Thymus (tissue), 11 donors: ENCODE results near the gene TARBP1. TPM values are rescaled to one million over a fixed set of nuclear protein-coding genes. Genes with fewer than 3 reads are reported as not detected.
"Not testable (repeated sequence)": the region's sequence is repeated elsewhere in the genome, so short reads cannot be mapped to it uniquely, and the experiment has no call there.

ENCODE experiments used
- DNase-seq, 9 donors: peaks; one replicate each; pipeline ENCODE4 v3.0.0-alpha.2; 2013; ENCODE audit warnings: low spot score in 9 of 9, low read depth in 6 of 9, missing footprints in 1 of 9
- H3K27ac ChIP-seq, 2 donors: one replicate each; pipeline ENCODE4 v1.5.1; 2013; ENCODE audit warnings: control low read depth in 1 of 2, low read depth in 1 of 2, low read length in 1 of 2, mild to moderate bottlenecking in 1 of 2, moderate library complexity in 1 of 2
- H3K27me3 ChIP-seq, 2 donors: one replicate each; pipeline ENCODE4 v1.5.1; 2013; ENCODE audit warnings: low read length in 1 of 2; ENCODE audit not compliant: control insufficient read depth in 2 of 2, insufficient read depth in 1 of 2
- H3K36me3 ChIP-seq, 2 donors: one replicate each; pipeline ENCODE4 v1.5.1; 2013; ENCODE audit warnings: low read length in 1 of 2, mild to moderate bottlenecking in 1 of 2, moderate library complexity in 1 of 2; ENCODE audit not compliant: control insufficient read depth in 2 of 2, insufficient read depth in 2 of 2
- H3K4me1 ChIP-seq, 2 donors: one replicate each; pipeline ENCODE4 v1.5.1; 2013; ENCODE audit warnings: low read length in 2 of 2; ENCODE audit not compliant: control insufficient read depth in 2 of 2, insufficient read depth in 2 of 2
- H3K4me3 ChIP-seq, 2 donors: one replicate each; pipeline ENCODE4 v1.5.1; 2013; ENCODE audit warnings: low read length in 2 of 2, control low read depth in 1 of 2, mild to moderate bottlenecking in 1 of 2
- H3K9me3 ChIP-seq, 2 donors: one replicate each; pipeline ENCODE4 v1.5.1; 2013; ENCODE audit warnings: low read length in 1 of 2, mild to moderate bottlenecking in 1 of 2; ENCODE audit not compliant: control insufficient read depth in 2 of 2, insufficient read depth in 1 of 2
- WGBS: extraction: QIAGEN DNeasy Blood & Tissue Kit; methylation state at CpG from one replicate; pipeline ENCODE4 v1.1.7; 2013; 5-methylcytosine and 5-hydroxymethylcytosine counted together
- polyA plus RNA-seq: library from polyadenylated mRNA; stranded (reverse); fragments of 200-250 nt; gene quantifications from one replicate; pipeline ENCODE4 v1.2.3, GENCODE V29; 2013
- total RNA-seq: library from RNA; stranded (reverse); fragments of 120-200 nt; gene quantifications from one replicate; pipeline ENCODE4 v1.2.4, GENCODE V29; 2013
- donor health status: healthy.

TARBP1 gene
- total and polyA plus RNA-seq, 2 donors = 29.0 to 66.3 TPM

- no peak for DNase-seq
- H3K9me3 ChIP-seq = no peaks in the 10 kb centered on the region
- peaks cover 16 to 28% of the 10 kb centered on the region in 2 donors for H3K4me1 ChIP-seq
- H3K36me3 ChIP-seq = no peaks in the 10 kb centered on the region
- no peak overlapping the region for H3K27ac ChIP-seq
- no peak overlapping the region for H3K4me3 ChIP-seq
- no peaks in the 10 kb centered on the region for H3K27me3 ChIP-seq
- 95% methylated on average over 10 of the region's 10 CpGs for WGBS
Observed at GRCh38 chr1:234519506-234519905, 40.5 kb upstream of the TARBP1 start.

DNA sequence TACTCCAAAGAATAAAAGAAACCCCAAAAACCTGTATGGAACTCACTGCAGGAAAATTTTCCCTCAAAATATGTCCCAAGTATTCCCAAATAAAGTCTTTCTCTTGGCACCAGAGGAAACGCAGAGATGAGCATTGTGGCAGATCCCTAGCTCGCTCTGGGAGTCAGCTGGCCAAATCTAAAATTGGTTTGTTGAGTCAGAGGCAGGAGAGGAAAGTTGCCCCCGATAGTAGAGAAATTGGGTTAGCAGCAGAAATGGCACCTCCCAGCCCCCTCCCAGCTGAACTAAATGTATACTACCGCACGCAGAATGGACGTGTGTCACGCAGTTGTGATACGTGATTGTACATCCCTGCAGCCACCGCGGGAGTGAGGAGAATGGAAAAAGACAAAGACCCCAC lies 39.9 kb upstream of the TARBP1 start:
- Histone ChIP-seq H3K9me3 (no peaks in the 10 kb centered on the region), H3K4me1 (peaks cover 16 to 28% of the 10 kb centered on the region in 2 donors), H3K27me3 (no peaks in the 10 kb centered on the region), H3K27ac (no peak overlapping the region), H3K4me3 (no peak overlapping the region), H3K36me3 (no peaks in the 10 kb centered on the region)
- no peak for DNase-seq
- over 99% methylated on average over 10 of the region's 10 CpGs for WGBS

- H3K4me3 ChIP-seq, H3K36me3 ChIP-seq, H3K9me3 ChIP-seq, H3K27me3 ChIP-seq, H3K27ac ChIP-seq, DNase-seq: not testable (repeated sequence)
- WGBS = 80% methylated on average over 10 of the region's 10 CpGs
- H3K4me1 ChIP-seq = peaks cover 10 to 23% of the 10 kb centered on the region in 2 donors
Observed at GRCh38 chr1:234518086-234518485, 39.1 kb upstream of the TARBP1 start.

DNA sequence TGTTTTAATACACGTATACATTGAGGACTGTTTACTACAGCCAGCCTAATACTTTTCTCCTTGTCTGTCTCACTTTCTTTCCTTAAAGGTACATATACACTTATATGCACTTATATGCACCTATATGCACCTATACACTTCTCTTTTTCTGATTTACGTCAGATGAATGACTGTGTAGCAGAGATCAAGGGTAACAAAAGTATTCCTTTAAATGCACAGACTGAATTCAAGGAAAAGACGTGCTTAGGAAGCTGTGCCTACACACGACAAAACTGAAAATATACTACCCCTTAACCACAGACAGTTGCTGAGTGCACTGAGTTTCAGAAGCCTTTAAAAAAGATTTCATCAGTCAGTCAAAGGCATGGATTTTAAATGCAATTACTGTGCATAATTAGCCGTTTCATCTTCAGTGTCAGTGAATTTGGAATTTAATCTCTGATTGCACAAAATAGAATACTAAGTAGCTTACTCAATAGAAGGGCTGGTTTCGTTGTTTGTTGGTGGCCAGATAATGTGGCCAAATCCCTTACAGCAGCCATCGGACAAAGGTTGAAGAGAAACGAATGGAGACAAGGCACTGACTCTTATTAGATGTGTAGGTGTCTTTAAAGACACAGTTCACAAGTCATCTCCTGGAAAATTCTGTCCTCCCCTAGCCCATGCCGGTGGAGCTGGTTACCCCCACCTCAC lies 38.3 kb upstream of the TARBP1 start:
- no peaks in the 10 kb centered on the region for H3K9me3 ChIP-seq
- peaks cover 2 to 15% of the 10 kb centered on the region in 2 donors for H3K4me1 ChIP-seq
- H3K36me3 ChIP-seq = no peaks in the 10 kb centered on the region
- DNase-seq = no peak
- no peak overlapping the region for H3K4me3 ChIP-seq
- H3K27ac ChIP-seq = no peak overlapping the region
- 59% methylated on average over 9 of the region's 9 CpGs for WGBS
- H3K27me3 ChIP-seq = no peaks in the 10 kb centered on the region

- no peak for DNase-seq
- no peaks in the 10 kb centered on the region for H3K9me3 ChIP-seq
- WGBS = 69% methylated on average over 3 of the region's 3 CpGs
- H3K4me1 ChIP-seq = peaks cover 0 to 4% of the 10 kb centered on the region in 2 donors
- H3K4me3 ChIP-seq = no peak overlapping the region
- H3K36me3 ChIP-seq = no peaks in the 10 kb centered on the region
- no peak overlapping the region for H3K27ac ChIP-seq
- H3K27me3 ChIP-seq = no peaks in the 10 kb centered on the region
Observed at GRCh38 chr1:234515821-234516241, 36.9 kb upstream of the TARBP1 start.

DNA sequence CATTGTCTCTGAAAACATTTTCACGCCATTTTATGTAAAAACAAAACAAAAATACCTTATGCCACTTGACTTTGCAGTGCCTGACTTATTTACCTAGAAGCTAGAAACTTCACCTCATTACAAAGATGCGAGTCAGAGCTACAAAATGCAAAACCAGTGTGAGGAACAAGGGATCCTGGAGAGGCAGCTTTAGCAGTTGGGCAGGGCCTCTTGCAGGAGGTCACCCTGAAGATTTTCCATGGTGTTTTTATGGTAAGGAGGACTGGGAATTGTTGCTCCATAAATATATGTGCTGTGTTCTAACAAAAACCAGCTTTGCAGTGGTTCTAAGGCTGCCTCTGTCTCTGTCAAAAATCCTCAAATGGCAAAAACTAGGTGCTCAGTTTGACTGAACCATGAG lies 36.4 kb upstream of the TARBP1 start:
- no peak for DNase-seq
- Histone ChIP-seq H3K36me3 (no peaks in the 10 kb centered on the region), H3K27ac (no peak overlapping the region), H3K9me3 (no peaks in the 10 kb centered on the region), H3K27me3 (no peaks in the 10 kb centered on the region), H3K4me1 (no peaks in the 10 kb centered on the region), H3K4me3 (no peak overlapping the region)
- 92% methylated on average over 2 of the region's 2 CpGs for WGBS

GRCh38 chr1:234512451-234512861 lies 33.5 kb upstream of the TARBP1 start:
- Histone ChIP-seq H3K27me3 (no peaks in the 10 kb centered on the region), H3K4me1 (no peaks in the 10 kb centered on the region), H3K9me3 (no peaks in the 10 kb centered on the region), H3K27ac (no peak overlapping the region), H3K36me3 (no peaks in the 10 kb centered on the region), H3K4me3 (no peak overlapping the region)
- WGBS = 61% methylated on average over 5 of the region's 5 CpGs
- DNase-seq = no peak

DNA sequence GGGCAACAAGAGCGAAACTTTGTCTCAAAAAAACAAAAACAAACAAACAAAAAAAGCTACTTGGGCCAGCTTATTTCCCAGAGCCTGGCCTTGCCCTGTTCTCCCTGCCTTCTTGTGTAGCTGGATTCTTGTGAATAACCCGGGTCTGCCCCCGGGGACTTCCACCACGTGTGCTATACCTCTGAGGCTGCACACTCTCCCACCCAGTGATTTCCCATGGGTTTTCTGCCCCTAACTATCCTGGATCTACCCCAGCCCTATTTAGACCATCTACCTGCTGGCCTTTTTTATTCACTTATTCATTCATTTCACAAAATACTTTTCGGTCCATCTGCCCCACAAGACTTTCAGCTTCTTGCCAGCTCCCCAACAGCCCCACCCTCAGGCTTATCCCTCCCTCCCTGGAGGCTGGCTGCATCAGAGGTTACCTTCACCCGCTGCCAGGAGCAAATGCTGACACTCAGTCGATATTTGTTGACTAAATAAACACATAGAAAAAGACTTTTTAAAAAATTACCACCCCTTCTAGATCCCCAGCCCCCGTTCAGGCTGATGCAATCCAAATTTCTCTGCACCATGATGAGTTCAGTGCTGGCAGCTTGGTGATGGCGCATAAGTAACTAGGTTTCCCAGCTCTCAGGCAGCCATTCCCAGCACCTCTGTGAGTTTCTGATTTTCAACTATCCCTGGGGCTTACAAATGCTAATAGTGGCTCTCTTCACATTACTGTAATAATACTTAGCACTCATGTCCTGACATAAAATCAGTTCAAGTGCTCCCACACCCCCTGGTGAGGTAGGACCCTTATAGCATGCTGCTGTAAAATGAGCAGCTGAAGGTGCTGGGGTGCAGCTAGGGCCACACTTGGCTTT lies 30.7 kb upstream of the TARBP1 start:
- Histone ChIP-seq H3K27me3 (no peaks in the 10 kb centered on the region), H3K9me3 (no peaks in the 10 kb centered on the region), H3K4me1 (peaks cover 5 to 8% of the 10 kb centered on the region in 2 donors), H3K36me3 (no peaks in the 10 kb centered on the region), H3K4me3 (no peak overlapping the region), H3K27ac (no peak overlapping the region)
- no peak for DNase-seq
- 96% methylated on average over 9 of the region's 9 CpGs for WGBS

DNA sequence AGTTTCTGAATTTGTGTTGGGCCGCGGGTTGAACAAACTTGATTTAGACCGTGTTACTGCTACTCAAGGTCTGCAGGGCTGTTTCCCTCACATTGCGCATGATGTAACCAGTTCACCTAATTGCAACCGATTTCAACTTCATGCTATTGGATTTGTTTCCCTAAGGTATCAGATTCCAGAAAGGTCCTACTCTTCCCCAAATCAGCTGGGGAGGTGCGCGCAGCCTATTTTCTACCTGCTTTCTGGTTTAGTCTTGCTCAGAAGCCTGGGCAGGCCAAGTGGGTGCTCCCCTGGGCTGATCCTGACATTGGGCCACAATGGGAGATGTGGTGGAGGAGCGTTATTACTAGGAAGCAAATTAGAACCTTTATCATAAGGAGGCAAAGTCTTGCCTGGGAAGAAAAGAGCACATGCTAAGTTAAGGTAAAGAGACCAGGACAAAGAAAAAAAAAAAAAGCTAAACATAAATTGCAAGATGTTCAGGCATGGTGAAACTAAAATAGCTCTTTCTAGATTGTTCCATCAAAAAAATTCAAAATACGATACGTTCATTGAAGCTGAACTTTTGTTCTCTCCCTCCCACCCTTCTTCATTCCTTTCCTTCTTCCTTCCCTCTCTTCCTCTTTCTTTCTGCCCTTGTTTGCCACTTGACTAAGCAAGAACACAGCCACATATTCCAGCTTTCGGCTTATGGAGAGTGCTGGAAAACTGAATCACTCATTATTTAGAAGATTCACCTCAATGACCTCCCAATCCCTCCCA lies 28.8 kb upstream of the TARBP1 start:
- WGBS = 97% methylated on average over 11 of the region's 11 CpGs
- no peaks in the 10 kb centered on the region for H3K27me3 ChIP-seq
- H3K4me3 ChIP-seq = no peak overlapping the region
- no peaks in the 10 kb centered on the region for H3K36me3 ChIP-seq
- H3K27ac ChIP-seq = no peak overlapping the region
- DNase-seq = no peak
- no peaks in the 10 kb centered on the region for H3K9me3 ChIP-seq
- H3K4me1 ChIP-seq = peaks cover 5 to 9% of the 10 kb centered on the region in 2 donors
